Bronchial epithelial cell (primary cell): ENCODE data around the gene TNP2. TPM values are rescaled to one million over a fixed set of nuclear protein-coding genes. Genes with fewer than 3 reads are reported as not detected.

Experiments used
- DNase-seq: peaks from one replicate; pipeline ENCODE4 v3.0.0-alpha.2; 2010; ENCODE audit warnings: low read depth
- FAIRE-seq: peaks from 2 replicates; lab custom pipeline; 2011; peaks lifted over from hg19 to GRCh38; lab: Jason Lieb, UNC
- H3K27me3 ChIP-seq: 2 replicates; pipeline ENCODE4 v1.5.1; 2011; ENCODE audit warnings: low read length; ENCODE audit not compliant: control insufficient read depth, insufficient read depth
- H3K36me3 ChIP-seq: 2 replicates; pipeline ENCODE4 v1.5.1; 2011; ENCODE audit warnings: low read length; ENCODE audit not compliant: control insufficient read depth, insufficient read depth
- H3K4me3 ChIP-seq: 2 replicates; pipeline ENCODE4 v1.5.1; 2011; ENCODE audit warnings: mild to moderate bottlenecking, low read depth, low read length, control low read depth
- CTCF ChIP-seq: IDR thresholded peaks from 2 replicates; pipeline ENCODE4 v1.5.1; 2011; ENCODE audit warnings: mild to moderate bottlenecking, moderate library complexity, low read length, control low read depth, inconsistent platforms; ENCODE audit not compliant: insufficient read depth, severe bottlenecking
- total RNA-seq: library from RNA; depleted of rRNA; stranded (reverse); fragments of >200 nt; gene quantifications from 2 replicates; pipeline ENCODE4 v1.2.1, GENCODE V29; 2014

Gene TNP2
- total RNA-seq, 1 donor from 2014 or later: not detected

GRCh38 chr16:11232302-11232851 lies 36.7 kb downstream of the TNP2 start:
- no peak overlapping the region for H3K4me3 ChIP-seq
- no peaks in the 10 kb centered on the region for H3K36me3 ChIP-seq
- DNase-seq: no peak
- FAIRE-seq: no peak
- TF ChIP-seq CTCF: no peak
- H3K27me3 ChIP-seq: no peaks in the 10 kb centered on the region

- FAIRE-seq (no peak), DNase-seq (no peak)
- Histone ChIP-seq H3K36me3 (no peaks in the 10 kb centered on the region), H3K4me3 (no peak overlapping the region), H3K27me3 (no peaks in the 10 kb centered on the region)
- TF ChIP-seq CTCF: no peak
Observed at GRCh38 chr16:11231367-11231970, 37.7 kb downstream of the TNP2 start.

GRCh38 chr16:11229906-11230305 lies 39.2 kb downstream of the TNP2 start:
- no peak for FAIRE-seq
- no peak overlapping the region for H3K4me3 ChIP-seq
- no peaks in the 10 kb centered on the region for H3K27me3 ChIP-seq
- no peak for DNase-seq
- TF ChIP-seq CTCF: no peak
- H3K36me3 ChIP-seq: no peaks in the 10 kb centered on the region

- no peak for DNase-seq
Observed at GRCh38 chr16:11229432-11229831, 39.7 kb downstream of the TNP2 start.

GRCh38 chr16:11225677-11226549 lies 43.2 kb downstream of the TNP2 start:
- no peak for TF ChIP-seq CTCF
- Histone ChIP-seq H3K4me3 (no peak overlapping the region), H3K27me3 (no peaks in the 10 kb centered on the region), H3K36me3 (no peaks in the 10 kb centered on the region)
- FAIRE-seq (no peak), DNase-seq (no peak)

More at GRCh38 chr16:11229432-11229831, 39.7 kb downstream of the TNP2 start:
- Histone ChIP-seq H3K36me3 (no peaks in the 10 kb centered on the region), H3K4me3 (no peak overlapping the region), H3K27me3 (no peaks in the 10 kb centered on the region)
- FAIRE-seq: no peak
- no peak for TF ChIP-seq CTCF
